Activated naive CD4-positive, alpha-beta T cell treated with anti-CD3 and anti-CD28 coated beads, Interleukin-2, amount 50 U/mL, for 16 hours (primary cell): ENCODE data around the gene PFDN6.

Experiments
- DNase-seq: peaks from one replicate; pipeline ENCODE4 v3.0.0-alpha.2; 2020

PFDN6 gene

GRCh38 chr6:33296797-33297405 lies 7.5 kb downstream of the PFDN6 start:
- DNase-seq: no peak

GRCh38 chr6:33297406-33297955 lies 8.1 kb downstream of the PFDN6 start:
- DNase-seq: no peak

- peak; percentile 54 for DNase-seq
Observed at GRCh38 chr6:33297956-33298772, 8.8 kb downstream of the PFDN6 start.

- DNase-seq: peak; percentile 54
Observed at GRCh38 chr6:33298773-33299236, 9.4 kb downstream of the PFDN6 start, which contains the start of gene RGL2. Gene RGL2 (minus strand): TSS chr6:33298942. CDS start chr6:33298610, 332 bp downstream.

- DNase-seq: peak; percentile 92
Observed at GRCh38 chr6:33299237-33299944, 10.0 kb downstream of the PFDN6 start.

- no peak for DNase-seq
Observed at GRCh38 chr6:33301877-33302276, 12.5 kb downstream of the PFDN6 start.

GRCh38 chr6:33304216-33304615 lies 14.8 kb downstream of the PFDN6 start:
- DNase-seq: no peak

- no peak for DNase-seq
Observed at GRCh38 chr6:33305052-33305451, 15.7 kb downstream of the PFDN6 start.

GRCh38 chr6:33306356-33306755 lies 17.0 kb downstream of the PFDN6 start:
- no peak for DNase-seq

- peak; percentile 87 for DNase-seq
Observed at GRCh38 chr6:33312361-33313104, 23.1 kb downstream of the PFDN6 start.

- DNase-seq: peak; percentile 63
Observed at GRCh38 chr6:33313105-33313708, 23.8 kb downstream of the PFDN6 start.

GRCh38 chr6:33313709-33314514 lies 24.5 kb downstream of the PFDN6 start, which contains the start of gene TAPBP:
Gene TAPBP (minus strand): TSS chr6:33314078. CDS start chr6:33314041, 37 bp downstream.
- peak; percentile 84 for DNase-seq

GRCh38 chr6:33314515-33314942 lies 25.1 kb downstream of the PFDN6 start:
- DNase-seq: peak; percentile 57

- DNase-seq: no peak
Observed at GRCh38 chr6:33314943-33315792, 25.8 kb downstream of the PFDN6 start.

- no peak for DNase-seq
Observed at GRCh38 chr6:33315793-33316602, 26.6 kb downstream of the PFDN6 start.

GRCh38 chr6:33316603-33317418 lies 27.4 kb downstream of the PFDN6 start:
- no peak for DNase-seq

- DNase-seq: no peak
Observed at GRCh38 chr6:33317419-33317668, 27.9 kb downstream of the PFDN6 start.

GRCh38 chr6:33317669-33318425 lies 28.4 kb downstream of the PFDN6 start, which contains the start of gene ZBTB22:
Gene ZBTB22 (minus strand): TSS chr6:33317744. CDS start chr6:33316916, 828 bp downstream.
- peak; percentile 95 for DNase-seq
